ENCODE measurements around the gene HDC.

- TF ChIP-seq TCF12 (IDR thresholded peaks at IDR 0.05; ENCODE audit: low read depth, low read length), result no peak
- no peak for TF ChIP-seq CTCF (IDR thresholded peaks at IDR 0.05 in 2 of 3, conservative IDR thresholded peaks at IDR 0.05 in 1 of 3; ENCODE audit: control insufficient read depth in 2 of 3, extremely low read depth in 1 of 3, insufficient read depth in 1 of 3, low read depth in 3 of 3, low read length in 3 of 3)
- TF ChIP-seq ETV6 (conservative IDR thresholded peaks at IDR 0.05 in 1 of 2, IDR thresholded peaks at IDR 0.05 in 1 of 2; ENCODE audit: borderline replicate concordance in 1 of 2, low read depth in 1 of 2), result no peak
- no peak for TF ChIP-seq KDM1A (IDR thresholded peaks at IDR 0.05; ENCODE audit: borderline replicate concordance)
- no peak for TF ChIP-seq JUND (IDR thresholded peaks at IDR 0.05; ENCODE audit: low read depth, low read length)
- no peak for TF ChIP-seq SP1 (IDR thresholded peaks at IDR 0.05; ENCODE audit: low read depth, low read length)
- TF ChIP-seq, protein P1, sequence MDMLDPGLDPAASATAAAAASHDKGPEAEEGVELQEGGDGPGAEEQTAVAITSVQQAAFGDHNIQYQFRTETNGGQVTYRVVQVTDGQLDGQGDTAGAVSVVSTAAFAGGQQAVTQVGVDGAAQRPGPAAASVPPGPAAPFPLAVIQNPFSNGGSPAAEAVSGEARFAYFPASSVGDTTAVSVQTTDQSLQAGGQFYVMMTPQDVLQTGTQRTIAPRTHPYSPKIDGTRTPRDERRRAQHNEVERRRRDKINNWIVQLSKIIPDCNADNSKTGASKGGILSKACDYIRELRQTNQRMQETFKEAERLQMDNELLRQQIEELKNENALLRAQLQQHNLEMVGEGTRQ (IDR thresholded peaks at IDR 0.05; ENCODE audit: borderline replicate concordance, low read depth, low read length), result no peak
- TF ChIP-seq PAX8 (IDR thresholded peaks at IDR 0.05), result no peak
- no peak for TF ChIP-seq BACH1 (IDR thresholded peaks at IDR 0.05; ENCODE audit: borderline replicate concordance)
Measured at GRCh38 chr15:50228866-50229265, 36.7 kb downstream of the HDC start.
